Panc1 (cell line): ENCODE results near the gene XXYLT1. TPM values are rescaled to one million over a fixed set of nuclear protein-coding genes. Genes with fewer than 3 reads are reported as not detected.

Source experiments
- ATAC-seq: fragments of 200-7000 bp; cut with Tn5 transposase; 2 replicates; pipeline ENCODE4 v1.9.1; 2020; ENCODE audit warnings: mild to moderate bottlenecking, moderate library complexity
- BruUV-seq: library from RNA; stranded (reverse); fragments of 400-500 nt; replicated peaks from 2 replicates; lab custom pipeline; 2021; lab: Mats Ljungman, UMichigan
- CTCF ChIA-PET: fragments of 300-600 bp; sonication (Branson Sonifier 250); formaldehyde crosslinking; loops from one replicate; lab custom pipeline; 2022; ENCODE audit warnings: antibody characterized with exemption; lab: Charles Lee
- POLR2A ChIA-PET: fragments of 300-600 bp; sonication (Branson Sonifier 250); formaldehyde crosslinking; loops from one replicate; lab custom pipeline; 2022; ENCODE audit warnings: antibody characterized with exemption; lab: Charles Lee
- DNase-seq: peaks from one replicate; pipeline ENCODE4 v3.0.0-alpha.2; 2010; ENCODE audit warnings: low read depth, low spot score
- H3K27ac ChIP-seq: 2 replicates; pipeline ENCODE4 v1.5.1; 2011; ENCODE audit warnings: mild to moderate bottlenecking, low read length, inconsistent platforms
- H3K27me3 ChIP-seq: fragments of 200-500 bp; sonication (Bioruptor generic); 2 replicates; pipeline ENCODE4 v1.6.0; 2014; ENCODE audit warnings: low read length, inconsistent platforms; ENCODE audit not compliant: control insufficient read depth, insufficient read depth
- H3K36me3 ChIP-seq: fragments of 200-500 bp; sonication (Bioruptor generic); 2 replicates; pipeline ENCODE4 v1.5.1; 2014; ENCODE audit warnings: inconsistent platforms, mild to moderate bottlenecking, low read length, moderate library complexity; ENCODE audit not compliant: control insufficient read depth, insufficient read depth
- H3K4me1 ChIP-seq: 2 replicates; pipeline ENCODE4 v1.5.1; 2011; ENCODE audit warnings: inconsistent platforms, mild to moderate bottlenecking, low read length, moderate library complexity; ENCODE audit not compliant: control insufficient read depth, insufficient read depth
- H3K4me3 ChIP-seq, 2 experiments: 2 replicates each; pipeline ENCODE4 v1.5.1; 2011 to 2012; ENCODE audit warnings: low read depth in 2 of 2, low read length in 2 of 2, mild to moderate bottlenecking in 2 of 2, inconsistent platforms in 1 of 2, moderate library complexity in 1 of 2
- H3K9me3 ChIP-seq: fragments of 200-500 bp; sonication (Bioruptor generic); 2 replicates; pipeline ENCODE4 v1.5.1; 2014; ENCODE audit warnings: low read depth, mild to moderate bottlenecking, inconsistent platforms, low read length, moderate library complexity; ENCODE audit not compliant: control insufficient read depth, insufficient read depth
- POLR2AphosphoS5 ChIP-seq: IDR thresholded peaks from 2 replicates; pipeline ENCODE4 v1.6.1; 2012; ENCODE audit warnings: mild to moderate bottlenecking, low read depth, low read length, moderate library complexity
- SIN3A ChIP-seq: IDR thresholded peaks from 2 replicates; pipeline ENCODE4 v1.6.1; 2012; ENCODE audit warnings: low read depth, mild to moderate bottlenecking, low read length, moderate library complexity, borderline replicate concordance; ENCODE audit not compliant: insufficient read depth
- TCF7L2 ChIP-seq: IDR thresholded peaks from 2 replicates; pipeline ENCODE4 v1.6.1; 2011; ENCODE audit warnings: mild to moderate bottlenecking, low read depth, low read length, inconsistent platforms
- in situ Hi-C: cut with HindIII; loops from 2 replicates; pipeline ENCODE4 v1.10.0; 2016; ENCODE audit warnings: low sequenced_read_pairs, low pct_unique_long_range_greater_than_20kb
- intact Hi-C: fragments of 100-400 bp; cut with micrococcal nuclease; formaldehyde crosslinking; loops from one replicate; pipeline ENCODE4 v1.10.0; 2022; ENCODE audit not compliant: unreplicated experiment
- total RNA-seq: library from RNA; stranded (reverse); gene quantifications from one replicate; pipeline ENCODE4 v1.2.1, GENCODE V29; 2021; ENCODE audit not compliant: unreplicated experiment
- TF ChIP-seq, protein P1 (sequence below), 2 experiments: IDR thresholded peaks; 2 replicates each; pipeline ENCODE4 v1.6.1; 2011 to 2012; ENCODE audit warnings: low read depth in 2 of 2, control low read depth in 1 of 2, low read length in 1 of 2, mild to moderate bottlenecking in 1 of 2, moderate library complexity in 1 of 2; ENCODE audit not compliant: insufficient read depth in 1 of 2
- TF ChIP-seq, protein P2 (sequence below): fragments of 450-650 bp; IDR thresholded peaks from 2 replicates; pipeline ENCODE4 v1.5.1; 2017; ENCODE audit warnings: mild to moderate bottlenecking

The XXYLT1 gene
- total RNA-seq, 1 experiment from 2014 or later, result 26.0 TPM

DNA sequence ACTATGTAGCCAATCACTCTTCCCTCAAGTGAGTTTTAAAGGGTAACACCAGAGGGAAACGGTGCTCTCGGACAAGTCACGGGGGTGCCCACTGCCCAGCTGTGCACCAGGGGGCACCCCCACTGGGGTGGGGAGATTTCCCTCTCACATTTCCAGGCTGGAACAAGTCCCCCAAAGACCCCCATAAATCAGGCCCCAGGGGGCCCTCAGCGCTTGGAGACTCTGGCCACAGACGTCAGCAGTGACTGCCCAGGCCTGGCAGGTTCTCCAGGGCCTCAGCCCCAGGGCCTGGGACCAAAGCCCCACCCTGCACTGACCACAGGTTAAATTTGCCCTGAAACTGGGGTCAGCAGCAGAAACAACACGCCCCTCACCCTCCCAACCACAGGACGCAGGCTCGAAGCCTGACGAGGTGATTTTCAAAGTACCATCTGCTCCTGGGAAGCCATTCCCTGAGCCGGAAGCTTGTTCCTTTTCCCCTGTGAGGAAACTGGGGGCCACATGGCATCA, 17.0 kb downstream of the XXYLT1 start:
- ChIA-PET POLR2A (no interaction called here), CTCF (no interaction called here)
- no peak overlapping the region for H3K4me3 ChIP-seq
- no peak for DNase-seq
- H3K27me3 ChIP-seq, result no peaks in the 10 kb centered on the region
- no peak overlapping the region for H3K27ac ChIP-seq
- in situ Hi-C loops, result no loop called here
- no peaks in the 10 kb centered on the region for H3K9me3 ChIP-seq
- H3K4me1 ChIP-seq, result peaks cover 16% of the 10 kb centered on the region
- intact Hi-C loops, result loop anchor here (10.0 kb wide), 1 partner anchor 99 kb away; no protein-coding TSS in a partner anchor
- no peaks in the 10 kb centered on the region for H3K36me3 ChIP-seq
- BruUV-seq, result no TSS peak
- no peak for TF ChIP-seq TCF7L2
- ATAC-seq, result no peak

DNA sequence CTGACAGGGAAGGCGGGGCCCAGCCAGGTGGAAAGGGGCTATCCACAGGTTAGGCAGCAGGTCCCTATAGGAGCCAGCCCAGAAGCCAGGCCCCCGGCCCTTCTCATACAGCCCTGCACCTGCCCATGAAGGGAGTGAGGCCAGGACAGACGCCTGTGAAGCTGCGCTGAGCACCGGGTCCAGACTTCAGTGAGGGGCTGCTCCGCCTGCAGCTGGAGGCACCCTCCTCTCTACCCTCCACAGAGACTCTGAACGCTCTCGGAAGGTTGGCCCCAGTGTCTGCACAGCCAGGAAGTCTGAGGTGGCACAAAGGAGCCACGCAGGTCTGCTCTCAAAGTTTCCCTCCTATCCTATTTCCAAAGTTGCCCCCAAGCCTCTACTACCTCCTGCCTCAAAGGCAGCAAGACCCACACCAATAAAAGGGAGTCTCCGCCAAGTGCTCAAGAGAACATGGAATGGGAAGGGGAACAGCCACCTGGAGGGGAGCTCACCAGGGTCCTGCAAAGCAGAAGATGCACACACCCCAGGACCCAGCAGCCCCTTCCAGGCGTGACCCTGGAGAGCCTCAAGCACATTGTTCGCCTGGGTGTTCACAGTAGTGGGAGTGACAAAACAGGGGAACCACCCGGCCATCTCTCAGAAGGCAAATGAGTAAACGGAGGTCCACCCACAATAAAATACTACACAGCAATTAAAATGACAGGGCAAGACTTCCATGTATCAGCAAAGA, 19.5 kb downstream of the XXYLT1 start:
- Histone ChIP-seq H3K4me3 (no peak overlapping the region), H3K9me3 (no peaks in the 10 kb centered on the region), H3K27me3 (no peaks in the 10 kb centered on the region), H3K27ac (no peak overlapping the region), H3K4me1 (0 out of 2 replicates have a peak, but pooled peaks cover 6% of the 10 kb centered on the region), H3K36me3 (no peaks in the 10 kb centered on the region)
- BruUV-seq, result no TSS peak
- POLR2A ChIA-PET, result no interaction called here
- in situ Hi-C loops, result no loop called here
- TF ChIP-seq TCF7L2, result no peak
- TF ChIP-seq, protein P1, sequence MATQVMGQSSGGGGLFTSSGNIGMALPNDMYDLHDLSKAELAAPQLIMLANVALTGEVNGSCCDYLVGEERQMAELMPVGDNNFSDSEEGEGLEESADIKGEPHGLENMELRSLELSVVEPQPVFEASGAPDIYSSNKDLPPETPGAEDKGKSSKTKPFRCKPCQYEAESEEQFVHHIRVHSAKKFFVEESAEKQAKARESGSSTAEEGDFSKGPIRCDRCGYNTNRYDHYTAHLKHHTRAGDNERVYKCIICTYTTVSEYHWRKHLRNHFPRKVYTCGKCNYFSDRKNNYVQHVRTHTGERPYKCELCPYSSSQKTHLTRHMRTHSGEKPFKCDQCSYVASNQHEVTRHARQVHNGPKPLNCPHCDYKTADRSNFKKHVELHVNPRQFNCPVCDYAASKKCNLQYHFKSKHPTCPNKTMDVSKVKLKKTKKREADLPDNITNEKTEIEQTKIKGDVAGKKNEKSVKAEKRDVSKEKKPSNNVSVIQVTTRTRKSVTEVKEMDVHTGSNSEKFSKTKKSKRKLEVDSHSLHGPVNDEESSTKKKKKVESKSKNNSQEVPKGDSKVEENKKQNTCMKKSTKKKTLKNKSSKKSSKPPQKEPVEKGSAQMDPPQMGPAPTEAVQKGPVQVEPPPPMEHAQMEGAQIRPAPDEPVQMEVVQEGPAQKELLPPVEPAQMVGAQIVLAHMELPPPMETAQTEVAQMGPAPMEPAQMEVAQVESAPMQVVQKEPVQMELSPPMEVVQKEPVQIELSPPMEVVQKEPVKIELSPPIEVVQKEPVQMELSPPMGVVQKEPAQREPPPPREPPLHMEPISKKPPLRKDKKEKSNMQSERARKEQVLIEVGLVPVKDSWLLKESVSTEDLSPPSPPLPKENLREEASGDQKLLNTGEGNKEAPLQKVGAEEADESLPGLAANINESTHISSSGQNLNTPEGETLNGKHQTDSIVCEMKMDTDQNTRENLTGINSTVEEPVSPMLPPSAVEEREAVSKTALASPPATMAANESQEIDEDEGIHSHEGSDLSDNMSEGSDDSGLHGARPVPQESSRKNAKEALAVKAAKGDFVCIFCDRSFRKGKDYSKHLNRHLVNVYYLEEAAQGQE (IDR thresholded peaks at IDR 0.05; ENCODE audit: insufficient read depth in 1 of 2, low read depth in 2 of 2, low read length in 1 of 2), result no peak
- TF ChIP-seq POLR2AphosphoS5, result no peak
- TF ChIP-seq, protein P2, sequence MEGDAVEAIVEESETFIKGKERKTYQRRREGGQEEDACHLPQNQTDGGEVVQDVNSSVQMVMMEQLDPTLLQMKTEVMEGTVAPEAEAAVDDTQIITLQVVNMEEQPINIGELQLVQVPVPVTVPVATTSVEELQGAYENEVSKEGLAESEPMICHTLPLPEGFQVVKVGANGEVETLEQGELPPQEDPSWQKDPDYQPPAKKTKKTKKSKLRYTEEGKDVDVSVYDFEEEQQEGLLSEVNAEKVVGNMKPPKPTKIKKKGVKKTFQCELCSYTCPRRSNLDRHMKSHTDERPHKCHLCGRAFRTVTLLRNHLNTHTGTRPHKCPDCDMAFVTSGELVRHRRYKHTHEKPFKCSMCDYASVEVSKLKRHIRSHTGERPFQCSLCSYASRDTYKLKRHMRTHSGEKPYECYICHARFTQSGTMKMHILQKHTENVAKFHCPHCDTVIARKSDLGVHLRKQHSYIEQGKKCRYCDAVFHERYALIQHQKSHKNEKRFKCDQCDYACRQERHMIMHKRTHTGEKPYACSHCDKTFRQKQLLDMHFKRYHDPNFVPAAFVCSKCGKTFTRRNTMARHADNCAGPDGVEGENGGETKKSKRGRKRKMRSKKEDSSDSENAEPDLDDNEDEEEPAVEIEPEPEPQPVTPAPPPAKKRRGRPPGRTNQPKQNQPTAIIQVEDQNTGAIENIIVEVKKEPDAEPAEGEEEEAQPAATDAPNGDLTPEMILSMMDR, result no peak
- TF ChIP-seq SIN3A, result no peak
- intact Hi-C loops, result loop anchor here (10.0 kb wide), 1 partner anchor 97 kb away; no protein-coding TSS in a partner anchor
- CTCF ChIA-PET, result no interaction called here
- DNase-seq, result no peak
- ATAC-seq, result no peak
